ENCODE results near the gene NEK11.

NEK11 gene

GRCh38 chr3:131107637-131108433 is 81.2 kb downstream of the NEK11 start:
- H3K27me3 Mint-ChIP-seq, result no peaks in the 10 kb centered on the region
- no peak for DNase-seq (ENCODE audit: low spot score in 2 of 2)

GRCh38 chr3:131109156-131109555 is 82.5 kb downstream of the NEK11 start:
- H3K4me1 Mint-ChIP-seq, result no peaks in the 10 kb centered on the region
- no peaks in the 10 kb centered on the region for H3K9me3 Mint-ChIP-seq
- no peaks in the 10 kb centered on the region for H3K36me3 Mint-ChIP-seq (ENCODE audit: insufficient read depth)
- ATAC-seq (replicated peaks; ENCODE audit: extremely low read depth, poor library complexity, severe bottlenecking) (no peak), DNase-seq (ENCODE audit: low spot score in 2 of 2) (no peak)
- no peak overlapping the region for H3K27ac Mint-ChIP-seq (ENCODE audit: low read depth)
- H3K27me3 Mint-ChIP-seq, result no peaks in the 10 kb centered on the region
- no peak overlapping the region for H3K4me3 Mint-ChIP-seq

More at GRCh38 chr3:131107637-131108433, 81.2 kb downstream of the NEK11 start:
- Mint-ChIP-seq H3K4me1 (no peaks in the 10 kb centered on the region), H3K9me3 (no peaks in the 10 kb centered on the region), H3K36me3 (ENCODE audit: insufficient read depth) (no peaks in the 10 kb centered on the region), H3K4me3 (no peak overlapping the region), H3K27ac (ENCODE audit: low read depth) (no peak overlapping the region)
- ATAC-seq (replicated peaks; ENCODE audit: extremely low read depth, poor library complexity, severe bottlenecking), result no peak

GRCh38 chr3:131110087-131110486 is 83.4 kb downstream of the NEK11 start:
- Mint-ChIP-seq H3K27me3 (no peaks in the 10 kb centered on the region), H3K4me1 (no peaks in the 10 kb centered on the region), H3K27ac (ENCODE audit: low read depth) (no peak overlapping the region), H3K9me3 (no peaks in the 10 kb centered on the region), H3K4me3 (no peak overlapping the region), H3K36me3 (ENCODE audit: insufficient read depth) (no peaks in the 10 kb centered on the region)
- no peak for DNase-seq (ENCODE audit: low spot score in 2 of 2)
- ATAC-seq (replicated peaks; ENCODE audit: extremely low read depth, poor library complexity, severe bottlenecking), result no peak

DNA sequence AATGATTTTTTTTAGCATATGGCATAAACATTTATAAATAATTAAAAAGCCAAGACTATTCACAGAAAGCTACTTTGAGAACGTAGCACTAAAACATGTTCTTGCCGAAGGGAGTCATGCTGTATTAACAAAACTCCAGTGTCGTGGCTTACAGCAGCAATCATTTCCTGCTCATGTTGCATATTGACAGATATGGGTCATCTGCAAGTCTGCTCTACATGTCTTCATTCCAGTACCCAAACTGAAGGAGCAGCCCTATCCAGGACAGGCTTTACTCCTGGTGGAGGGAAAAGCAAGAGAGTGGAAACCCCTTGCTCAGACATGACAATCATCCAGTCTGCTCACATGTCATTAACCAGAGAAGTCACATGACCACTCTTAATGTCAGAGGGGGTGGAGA is 87.6 kb downstream of the NEK11 start:
- Mint-ChIP-seq H3K27me3 (no peaks in the 10 kb centered on the region), H3K4me1 (no peaks in the 10 kb centered on the region), H3K36me3 (ENCODE audit: insufficient read depth) (no peaks in the 10 kb centered on the region), H3K27ac (ENCODE audit: low read depth) (no peak overlapping the region), H3K4me3 (no peak overlapping the region), H3K9me3 (no peaks in the 10 kb centered on the region)
- ATAC-seq (replicated peaks; ENCODE audit: extremely low read depth, poor library complexity, severe bottlenecking), result no peak
- no peak for DNase-seq (ENCODE audit: low spot score in 2 of 2)

DNA sequence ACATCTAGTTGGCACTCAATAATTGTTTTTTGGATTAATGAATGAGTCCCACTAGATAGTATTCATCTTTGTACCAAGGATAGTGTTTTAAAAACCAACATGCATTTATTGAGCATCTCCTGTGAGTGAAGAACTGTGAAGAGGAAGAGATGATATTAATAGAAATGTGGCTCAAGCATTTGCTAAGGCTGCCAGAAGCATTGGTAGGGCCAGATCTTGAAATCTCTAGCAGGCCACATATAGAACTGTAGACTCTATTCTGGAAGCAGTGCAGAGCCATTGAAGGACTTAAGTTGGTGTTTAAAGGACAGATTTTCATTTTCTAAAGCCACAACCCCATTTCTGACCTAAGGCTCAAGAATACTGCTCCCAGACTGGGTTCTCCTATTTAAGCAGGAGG is 99.0 kb downstream of the NEK11 start:
- H3K4me3 Mint-ChIP-seq, result no peak overlapping the region
- ATAC-seq (replicated peaks; ENCODE audit: extremely low read depth, poor library complexity, severe bottlenecking) (no peak), DNase-seq (ENCODE audit: low spot score in 2 of 2) (no peak)
- peaks cover 6% of the 10 kb centered on the region for H3K9me3 Mint-ChIP-seq
- no peaks in the 10 kb centered on the region for H3K4me1 Mint-ChIP-seq
- H3K36me3 Mint-ChIP-seq (ENCODE audit: insufficient read depth), result no peaks in the 10 kb centered on the region
- peaks cover 11% of the 10 kb centered on the region for H3K27me3 Mint-ChIP-seq
- H3K27ac Mint-ChIP-seq (ENCODE audit: low read depth), result no peak overlapping the region

DNA sequence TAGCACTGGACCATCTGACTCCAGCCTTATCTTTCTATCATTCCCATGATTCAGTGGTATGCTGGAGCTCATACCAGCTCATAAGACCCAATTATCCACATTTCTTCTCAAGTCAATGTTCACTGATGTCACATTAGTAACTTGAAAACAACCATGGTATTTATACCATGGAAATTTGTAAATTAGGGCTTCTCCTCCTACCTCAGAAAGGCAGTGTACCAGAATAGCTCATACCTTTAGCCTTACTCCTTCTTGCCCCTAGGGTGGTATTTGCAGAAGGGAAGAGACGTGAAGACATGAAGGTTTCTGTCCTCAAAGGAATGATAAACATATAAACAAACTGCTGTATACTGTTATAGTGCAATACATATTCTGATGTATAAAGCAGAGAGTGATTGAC is 114.2 kb downstream of the NEK11 start:
- no peaks in the 10 kb centered on the region for H3K4me1 Mint-ChIP-seq
- H3K4me3 Mint-ChIP-seq, result no peak overlapping the region
- ATAC-seq (replicated peaks; ENCODE audit: extremely low read depth, poor library complexity, severe bottlenecking), result no peak
- no peaks in the 10 kb centered on the region for H3K9me3 Mint-ChIP-seq
- no peaks in the 10 kb centered on the region for H3K27me3 Mint-ChIP-seq
- H3K36me3 Mint-ChIP-seq (ENCODE audit: insufficient read depth), result no peaks in the 10 kb centered on the region
- no peak overlapping the region for H3K27ac Mint-ChIP-seq (ENCODE audit: low read depth)
- DNase-seq (ENCODE audit: low spot score in 2 of 2), result no peak

GRCh38 chr3:131141770-131142169 is 115.1 kb downstream of the NEK11 start:
- Mint-ChIP-seq H3K4me1 (no peaks in the 10 kb centered on the region), H3K9me3 (no peaks in the 10 kb centered on the region), H3K27ac (ENCODE audit: low read depth) (no peak overlapping the region), H3K27me3 (no peaks in the 10 kb centered on the region), H3K36me3 (ENCODE audit: insufficient read depth) (no peaks in the 10 kb centered on the region), H3K4me3 (no peak overlapping the region)
- no peak for DNase-seq (ENCODE audit: low spot score in 2 of 2)
- no peak for ATAC-seq (replicated peaks; ENCODE audit: extremely low read depth, poor library complexity, severe bottlenecking)

- DNase-seq (ENCODE audit: low spot score in 2 of 2) (no peak), ATAC-seq (replicated peaks; ENCODE audit: extremely low read depth, poor library complexity, severe bottlenecking) (no peak)
- no peaks in the 10 kb centered on the region for H3K9me3 Mint-ChIP-seq
- H3K4me3 Mint-ChIP-seq, result no peak overlapping the region
- H3K27ac Mint-ChIP-seq (ENCODE audit: low read depth), result no peak overlapping the region
- H3K36me3 Mint-ChIP-seq (ENCODE audit: insufficient read depth), result no peaks in the 10 kb centered on the region
- H3K4me1 Mint-ChIP-seq, result no peaks in the 10 kb centered on the region
- no peaks in the 10 kb centered on the region for H3K27me3 Mint-ChIP-seq
Measured at GRCh38 chr3:131142580-131142979, 115.9 kb downstream of the NEK11 start.

- Mint-ChIP-seq H3K27ac (ENCODE audit: low read depth) (no peak overlapping the region), H3K4me1 (no peaks in the 10 kb centered on the region), H3K27me3 (no peaks in the 10 kb centered on the region), H3K4me3 (no peak overlapping the region), H3K9me3 (no peaks in the 10 kb centered on the region), H3K36me3 (ENCODE audit: insufficient read depth) (no peaks in the 10 kb centered on the region)
- ATAC-seq (replicated peaks; ENCODE audit: extremely low read depth, poor library complexity, severe bottlenecking), result no peak
- no peak for DNase-seq (ENCODE audit: low spot score in 2 of 2)
Measured at GRCh38 chr3:131143802-131144201, 117.1 kb downstream of the NEK11 start.

DNA sequence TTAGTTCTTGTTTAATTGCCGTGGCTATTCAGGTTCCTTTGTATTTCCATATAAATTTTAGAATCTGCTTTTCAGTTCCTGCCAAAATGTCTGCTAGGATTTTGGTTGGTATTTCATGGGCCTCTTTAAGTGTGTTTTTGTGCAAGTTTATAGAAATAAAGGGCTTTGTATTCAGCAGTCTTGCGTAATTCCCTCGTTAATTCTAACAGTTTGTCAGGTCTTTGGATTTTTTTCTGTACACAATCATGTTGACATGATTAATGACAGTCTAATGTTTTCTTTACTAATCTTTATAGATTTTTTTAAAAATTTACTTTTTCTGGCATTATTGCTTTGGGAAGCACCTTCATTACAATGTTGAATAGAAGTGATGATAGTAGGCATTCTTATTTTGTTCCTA is 120.9 kb downstream of the NEK11 start:
- no peak for DNase-seq (ENCODE audit: low spot score in 2 of 2)
- no peaks in the 10 kb centered on the region for H3K4me1 Mint-ChIP-seq
- ATAC-seq (replicated peaks; ENCODE audit: extremely low read depth, poor library complexity, severe bottlenecking), result no peak
- no peak overlapping the region for H3K4me3 Mint-ChIP-seq
- H3K9me3 Mint-ChIP-seq, result no peaks in the 10 kb centered on the region
- no peaks in the 10 kb centered on the region for H3K36me3 Mint-ChIP-seq (ENCODE audit: insufficient read depth)
- H3K27ac Mint-ChIP-seq (ENCODE audit: low read depth), result no peak overlapping the region
- H3K27me3 Mint-ChIP-seq, result no peaks in the 10 kb centered on the region

DNA sequence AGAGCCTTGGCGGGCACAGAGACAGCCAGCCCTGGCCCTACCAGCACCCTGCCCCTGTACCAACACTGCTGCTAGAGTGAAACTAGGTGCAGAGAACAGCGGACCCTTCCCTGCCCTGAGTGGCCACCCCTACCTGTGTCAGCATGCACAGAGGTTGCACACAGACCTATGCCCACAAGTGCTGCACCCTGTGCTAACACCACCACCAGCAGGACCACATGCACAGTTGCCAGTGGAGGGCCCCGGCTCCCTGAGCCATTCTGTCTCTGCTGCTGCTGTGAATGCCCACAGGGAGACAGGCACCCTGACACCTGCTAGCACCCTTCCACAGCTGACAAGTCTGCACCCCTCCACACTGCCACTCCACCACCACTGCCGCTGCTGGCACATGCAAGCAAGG is 131.8 kb downstream of the NEK11 start:
- Mint-ChIP-seq H3K36me3 (ENCODE audit: insufficient read depth) (no peaks in the 10 kb centered on the region), H3K4me3 (no peak overlapping the region), H3K9me3 (no peaks in the 10 kb centered on the region), H3K27ac (ENCODE audit: low read depth) (no peak overlapping the region), H3K27me3 (no peaks in the 10 kb centered on the region), H3K4me1 (no peaks in the 10 kb centered on the region)
- no peak for ATAC-seq (replicated peaks; ENCODE audit: extremely low read depth, poor library complexity, severe bottlenecking)
- DNase-seq (ENCODE audit: low spot score in 2 of 2), result no peak

DNA sequence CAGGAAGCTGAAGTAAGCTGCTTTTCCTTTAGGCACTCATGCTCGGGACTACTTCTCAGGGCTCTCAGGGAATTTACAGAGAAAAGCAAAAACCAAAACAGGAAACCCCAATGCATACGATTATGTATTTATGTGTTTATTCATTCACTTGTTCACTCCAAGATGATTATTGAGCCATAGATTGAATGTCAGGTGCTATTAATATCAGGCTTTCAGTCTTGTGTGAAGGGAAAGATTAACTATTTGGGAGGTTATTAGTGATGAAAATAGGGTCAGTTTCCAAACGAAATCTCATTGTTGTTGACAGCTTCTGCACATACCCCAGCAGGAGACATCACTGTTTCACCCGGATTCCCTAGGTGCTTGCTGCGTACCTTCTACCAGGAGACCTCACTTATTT is 135.8 kb downstream of the NEK11 start:
- H3K4me1 Mint-ChIP-seq, result no peaks in the 10 kb centered on the region
- ATAC-seq (replicated peaks; ENCODE audit: extremely low read depth, poor library complexity, severe bottlenecking) (no peak), DNase-seq (ENCODE audit: low spot score in 2 of 2) (no peak)
- no peaks in the 10 kb centered on the region for H3K27me3 Mint-ChIP-seq
- no peaks in the 10 kb centered on the region for H3K9me3 Mint-ChIP-seq
- H3K36me3 Mint-ChIP-seq (ENCODE audit: insufficient read depth), result no peaks in the 10 kb centered on the region
- no peak overlapping the region for H3K4me3 Mint-ChIP-seq
- H3K27ac Mint-ChIP-seq (ENCODE audit: low read depth), result no peak overlapping the region

DNA sequence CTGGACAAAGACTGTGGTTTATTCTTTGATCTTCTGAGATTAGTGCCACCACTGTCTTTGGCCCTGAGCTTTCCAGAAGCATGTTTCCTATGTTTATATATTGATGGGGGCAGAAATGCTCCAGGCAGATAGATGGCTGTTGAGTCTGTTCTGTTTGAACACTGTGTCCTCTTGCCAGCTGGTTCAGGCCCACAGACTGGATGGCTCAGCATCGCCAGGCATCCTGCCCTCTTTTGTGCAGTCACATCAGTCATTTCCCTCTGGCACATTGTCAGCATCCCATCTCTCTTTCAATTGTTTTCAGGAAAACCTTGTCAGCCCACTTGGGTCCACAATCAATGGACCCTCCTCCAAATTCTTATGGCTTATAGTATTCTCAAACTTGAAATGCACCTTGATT is 141.2 kb downstream of the NEK11 start:
- no peak overlapping the region for H3K4me3 Mint-ChIP-seq
- no peaks in the 10 kb centered on the region for H3K36me3 Mint-ChIP-seq (ENCODE audit: insufficient read depth)
- H3K27ac Mint-ChIP-seq (ENCODE audit: low read depth), result no peak overlapping the region
- DNase-seq (ENCODE audit: low spot score in 2 of 2) (no peak), ATAC-seq (replicated peaks; ENCODE audit: extremely low read depth, poor library complexity, severe bottlenecking) (no peak)
- no peaks in the 10 kb centered on the region for H3K4me1 Mint-ChIP-seq
- no peaks in the 10 kb centered on the region for H3K27me3 Mint-ChIP-seq
- H3K9me3 Mint-ChIP-seq, result no peaks in the 10 kb centered on the region

Measured in central memory CD8-positive, alpha-beta T cell (primary cell).